ENCODE measurements around the gene PTPRU.
"Not testable (repeated sequence)": the region's sequence is repeated elsewhere in the genome, so short reads cannot be mapped to it uniquely, and the experiment has no call there.

Gene PTPRU

DNA sequence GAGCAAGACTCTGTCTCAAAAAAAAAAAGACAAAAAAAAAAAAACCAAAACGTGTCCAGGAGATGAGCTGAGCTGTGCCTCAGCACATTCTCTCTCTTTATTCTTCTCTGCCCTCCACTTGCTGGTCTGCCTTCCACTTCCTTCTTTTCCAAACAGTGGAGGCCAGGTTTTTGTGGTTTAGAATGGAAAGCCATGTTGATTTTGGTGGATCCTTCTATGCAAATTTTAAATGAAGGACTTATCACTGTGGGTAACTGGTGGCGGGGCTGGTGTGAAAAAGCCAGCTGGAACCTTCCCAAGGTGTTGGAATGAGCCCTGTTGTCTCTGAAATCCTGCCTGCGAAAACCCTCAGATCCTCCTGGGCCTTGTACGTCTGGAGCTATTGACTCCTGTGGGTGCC, 61.9 kb downstream of the PTPRU start:
- no peak for DNase-seq

DNA sequence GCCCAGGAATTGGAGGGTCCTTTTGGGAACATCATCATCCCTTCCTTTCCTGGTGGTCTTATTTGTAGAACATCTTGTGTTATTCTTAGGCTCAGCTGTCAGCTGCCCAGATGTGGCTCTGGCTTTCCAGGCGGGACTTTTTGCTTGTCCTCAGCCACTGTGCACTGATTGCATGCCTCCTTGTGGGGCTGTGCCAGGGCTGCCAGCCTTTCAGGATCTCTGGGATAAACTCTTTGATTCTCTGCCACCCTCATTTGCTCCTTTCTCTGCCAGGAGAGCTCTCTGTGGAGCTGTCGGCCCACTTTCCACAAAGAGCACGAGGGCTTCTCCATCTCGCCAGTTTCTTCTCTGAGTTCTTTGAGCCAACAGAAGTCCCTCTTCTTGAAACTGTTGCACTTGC, 63.1 kb downstream of the PTPRU start:
- DNase-seq, result peak; percentile 11

- not testable (repeated sequence) for DNase-seq
These were observed 65.4 kb downstream of the PTPRU start for GRCh38 chr1:29301732-29302131.

DNA sequence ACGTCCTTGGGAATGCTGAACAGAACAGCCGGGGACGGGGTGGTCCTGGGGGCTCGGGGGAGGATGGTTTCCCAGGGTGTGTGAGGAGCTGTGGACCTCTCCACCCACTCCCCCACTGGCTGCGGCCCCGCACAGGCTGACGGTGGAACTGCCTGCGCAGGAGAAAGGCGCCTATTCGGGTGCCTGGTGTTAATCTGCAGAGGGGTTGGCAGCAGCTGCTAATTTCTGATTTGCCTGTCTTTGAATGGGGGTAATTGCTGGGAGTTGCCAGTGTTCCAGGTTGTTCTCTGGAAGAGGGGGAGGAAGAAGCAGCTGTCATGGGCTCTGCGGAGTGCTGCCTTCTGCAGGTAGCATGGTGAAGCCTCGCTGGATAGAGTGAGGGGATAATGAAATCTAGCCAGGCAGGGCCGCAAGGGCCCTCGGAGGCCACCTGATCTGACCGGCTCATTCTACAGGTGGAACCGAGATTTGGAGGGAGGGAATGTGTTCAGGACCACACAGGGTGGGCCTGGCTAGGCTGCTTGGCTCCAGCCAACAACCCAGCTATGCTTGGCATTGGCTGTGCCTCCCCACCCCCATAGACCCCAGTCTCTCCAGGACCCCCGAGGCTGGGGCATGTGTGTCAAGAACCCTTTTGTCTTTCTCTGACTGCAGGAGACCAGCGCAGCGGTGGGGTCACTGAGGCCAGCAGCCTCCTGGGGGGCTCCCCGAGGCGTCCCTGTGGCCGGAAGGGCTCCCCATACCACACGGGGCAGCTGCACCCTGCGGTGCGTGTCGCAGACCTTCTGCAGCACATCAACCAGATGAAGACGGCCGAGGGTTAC, 67.1 kb downstream of the PTPRU start:
- no peak for DNase-seq

DNA sequence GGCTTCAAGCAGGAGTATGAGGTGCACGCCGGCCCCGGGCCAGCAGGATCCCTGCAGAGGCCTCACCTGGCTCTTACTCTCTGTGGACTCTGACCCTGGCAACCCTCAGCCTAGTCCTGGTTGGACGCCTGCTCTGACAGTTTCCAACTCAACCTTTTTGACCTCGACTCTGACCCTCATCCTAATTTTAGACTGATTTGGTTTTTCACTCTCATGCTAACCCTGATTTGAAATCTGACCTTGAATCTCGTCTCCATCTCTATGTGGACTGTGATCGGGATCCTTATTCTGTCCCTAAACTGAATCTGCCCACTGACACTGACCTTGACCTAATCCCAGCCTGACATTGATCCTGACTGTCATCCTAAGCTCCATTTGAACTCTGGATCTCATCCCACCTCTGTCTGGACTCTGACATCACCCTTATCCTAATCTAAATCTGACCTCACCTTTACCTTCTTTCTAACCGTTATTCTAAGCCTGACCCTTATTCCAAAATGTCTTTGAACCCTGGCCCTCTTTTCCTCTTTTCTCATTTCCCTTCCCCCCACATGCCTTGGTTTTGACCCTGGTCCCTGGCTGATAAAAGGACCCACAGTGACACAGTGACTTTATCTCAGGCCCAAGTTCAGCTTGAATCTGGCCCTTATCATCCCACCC, 67.8 kb downstream of the PTPRU start:
- no peak for DNase-seq

DNA sequence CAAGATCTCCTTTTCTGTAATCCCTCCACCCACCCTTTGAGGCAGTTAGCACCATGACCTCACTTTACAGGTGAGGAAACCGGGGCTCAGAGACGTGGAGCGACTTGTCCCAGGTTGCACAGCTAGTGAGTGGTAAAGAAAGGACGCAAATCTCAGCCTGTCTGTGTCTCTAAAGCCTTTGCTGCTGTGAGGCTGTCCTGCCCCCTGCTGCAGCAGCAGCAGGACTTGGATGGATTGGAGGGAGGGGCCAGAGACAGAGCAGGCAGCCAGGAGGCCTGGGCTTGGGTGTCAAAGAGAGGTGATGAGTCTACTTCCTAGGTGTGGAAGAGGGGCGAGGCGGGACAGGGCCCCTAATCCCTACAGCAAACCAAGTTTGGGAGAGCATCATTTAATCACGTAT, 69.6 kb downstream of the PTPRU start:
- DNase-seq, result no peak

DNA sequence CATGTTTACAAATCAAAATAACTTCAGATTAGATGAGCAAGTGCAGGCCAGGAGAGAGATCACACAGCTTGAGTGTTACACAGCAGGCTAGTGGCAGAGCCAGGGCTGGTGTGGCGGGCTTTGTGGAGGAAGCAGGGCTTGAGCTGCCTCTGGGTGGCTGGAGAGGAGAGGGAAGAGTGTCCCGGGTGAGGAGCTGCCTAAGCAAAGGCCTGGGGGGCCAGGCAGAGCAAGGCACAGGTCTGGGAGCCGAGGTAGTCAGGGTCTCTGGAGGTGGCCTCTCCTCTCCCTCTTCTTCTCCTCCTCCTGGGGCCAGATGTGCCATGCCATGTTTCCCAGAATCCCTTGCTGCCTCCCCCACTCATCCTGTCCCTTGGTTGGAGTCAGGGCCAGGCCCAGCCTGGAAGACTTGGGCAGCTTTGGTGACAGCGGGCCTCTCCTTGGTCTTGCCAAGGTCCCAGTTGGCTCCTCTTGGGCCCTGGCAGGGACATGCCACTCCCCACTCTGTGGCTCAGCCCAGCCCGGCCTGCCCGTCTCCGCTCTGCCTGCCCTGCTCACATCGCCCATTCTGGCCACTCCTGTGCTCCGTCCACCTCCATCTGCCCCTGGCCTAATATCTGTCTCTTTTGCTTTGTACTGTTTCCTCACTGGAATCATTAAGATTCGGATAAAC, 70.3 kb downstream of the PTPRU start:
- DNase-seq, result no peak

GRCh38 chr1:29309075-29309474, 72.8 kb downstream of the PTPRU start:
- DNase-seq, result no peak

- DNase-seq, result no peak
These were observed 73.3 kb downstream of the PTPRU start for GRCh38 chr1:29309621-29310020.

GRCh38 chr1:29310616-29311180, 74.4 kb downstream of the PTPRU start:
- no peak for DNase-seq

DNA sequence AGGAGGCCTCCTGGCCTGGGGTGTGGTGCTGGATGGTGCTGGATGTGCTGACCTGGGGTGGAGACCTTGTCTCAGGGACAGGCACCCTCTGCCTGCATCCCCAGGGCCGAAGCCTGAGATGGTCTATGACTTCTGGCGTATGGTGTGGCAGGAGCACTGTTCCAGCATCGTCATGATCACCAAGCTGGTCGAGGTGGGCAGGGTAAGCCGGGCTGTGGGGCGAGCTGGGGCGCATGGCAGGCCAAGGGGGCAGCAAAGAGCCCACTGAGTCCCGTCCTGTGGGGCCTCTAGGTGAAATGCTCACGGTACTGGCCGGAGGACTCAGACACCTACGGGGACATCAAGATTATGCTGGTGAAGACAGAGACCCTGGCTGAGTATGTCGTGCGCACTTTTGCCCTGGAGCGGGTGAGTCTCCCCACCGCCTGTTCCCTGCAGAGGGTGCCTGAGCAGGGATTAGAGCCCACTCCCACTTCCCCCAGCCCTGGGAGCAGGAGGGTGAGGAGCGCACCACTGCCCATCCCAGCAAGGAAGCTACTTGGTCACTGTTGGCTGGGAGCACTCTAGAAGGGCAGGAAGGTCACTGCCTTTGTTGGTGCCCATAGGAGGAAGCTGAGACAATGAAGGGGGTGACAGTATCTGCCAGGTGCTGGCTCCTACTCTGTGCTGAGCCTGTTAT, 75.2 kb downstream of the PTPRU start:
- DNase-seq, result no peak

DNA sequence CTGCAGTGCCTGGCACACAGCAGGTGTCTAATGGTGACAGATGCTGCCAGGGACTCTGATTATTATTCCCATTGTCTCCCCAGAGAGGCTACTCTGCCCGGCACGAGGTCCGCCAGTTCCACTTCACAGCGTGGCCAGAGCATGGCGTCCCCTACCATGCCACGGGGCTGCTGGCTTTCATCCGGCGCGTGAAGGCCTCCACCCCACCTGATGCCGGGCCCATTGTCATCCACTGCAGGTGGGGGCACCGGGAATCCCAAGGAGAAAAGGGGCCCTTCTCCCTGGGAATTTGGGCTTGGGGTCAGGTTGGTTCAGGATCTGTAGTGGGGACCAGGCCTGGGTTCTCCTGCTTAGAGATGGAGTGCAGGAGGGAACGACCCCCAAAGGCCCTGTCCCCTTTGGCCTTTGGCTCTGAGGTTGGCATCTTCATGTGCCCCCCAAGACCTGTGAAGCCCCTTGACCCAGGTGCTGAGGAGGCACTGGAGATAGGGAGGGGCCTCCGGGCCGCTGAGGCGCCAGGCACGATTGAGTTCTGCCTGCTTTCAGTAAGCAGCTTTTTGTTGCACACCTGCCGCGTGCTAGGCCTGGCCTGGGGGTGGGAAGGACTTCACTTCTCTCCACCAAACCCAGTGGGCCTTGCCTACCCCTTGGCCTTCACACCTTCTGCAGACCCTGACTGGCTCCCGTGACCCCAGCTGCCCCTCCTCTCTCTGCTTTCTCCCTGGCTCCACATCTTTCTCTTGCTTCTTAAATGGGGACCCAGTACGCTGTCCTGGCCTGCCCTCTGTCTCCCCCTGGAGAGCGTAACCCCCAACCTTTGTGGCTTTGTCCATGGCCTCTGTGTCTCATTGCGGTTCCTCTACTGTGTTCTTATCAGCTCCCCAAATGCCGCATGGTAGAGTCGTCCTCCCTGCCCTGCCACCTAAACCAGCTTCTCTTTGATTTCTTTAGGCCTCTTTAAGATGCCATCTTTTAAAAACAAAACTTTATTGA, 76.4 kb downstream of the PTPRU start:
- no peak for DNase-seq

- DNase-seq, result not testable (repeated sequence)
These were observed 78.4 kb downstream of the PTPRU start for GRCh38 chr1:29314685-29315084.

DNA sequence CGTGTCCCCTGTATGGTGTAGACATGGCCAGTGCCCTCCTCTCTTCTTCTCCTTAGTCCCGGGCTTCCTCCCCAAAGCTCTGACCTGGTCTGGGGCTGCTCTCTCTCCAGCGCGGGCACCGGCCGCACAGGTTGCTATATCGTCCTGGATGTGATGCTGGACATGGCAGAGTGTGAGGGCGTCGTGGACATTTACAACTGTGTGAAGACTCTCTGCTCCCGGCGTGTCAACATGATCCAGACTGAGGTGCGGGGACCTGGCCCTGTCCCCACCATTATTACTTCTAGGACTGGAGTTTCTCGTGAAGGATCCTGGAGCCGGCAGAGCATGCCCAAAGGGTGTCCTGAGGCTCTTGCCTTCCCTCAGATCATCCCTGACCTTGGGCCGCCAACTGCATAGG, 78.9 kb downstream of the PTPRU start:
- DNase-seq, result no peak

DNA sequence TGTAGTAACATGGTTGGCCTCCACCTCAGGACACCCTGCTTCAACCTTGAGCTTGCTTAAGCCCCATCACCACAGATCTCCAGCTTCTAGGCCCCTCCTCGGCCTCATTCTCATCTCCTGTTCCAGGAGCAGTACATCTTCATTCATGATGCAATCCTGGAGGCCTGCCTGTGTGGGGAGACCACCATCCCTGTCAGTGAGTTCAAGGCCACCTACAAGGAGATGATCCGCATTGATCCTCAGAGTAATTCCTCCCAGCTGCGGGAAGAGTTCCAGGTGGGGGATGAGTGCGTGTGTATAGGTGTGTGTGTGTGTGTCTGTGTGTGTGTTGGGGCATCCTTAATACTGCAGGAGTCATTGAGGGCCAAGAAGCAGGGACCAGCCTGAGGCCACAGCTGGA, 79.6 kb downstream of the PTPRU start:
- no peak for DNase-seq

GRCh38 chr1:29317063-29317915, 81.0 kb downstream of the PTPRU start:
- no peak for DNase-seq

GRCh38 chr1:29317916-29318530, 81.7 kb downstream of the PTPRU start:
- DNase-seq, result no peak

DNA sequence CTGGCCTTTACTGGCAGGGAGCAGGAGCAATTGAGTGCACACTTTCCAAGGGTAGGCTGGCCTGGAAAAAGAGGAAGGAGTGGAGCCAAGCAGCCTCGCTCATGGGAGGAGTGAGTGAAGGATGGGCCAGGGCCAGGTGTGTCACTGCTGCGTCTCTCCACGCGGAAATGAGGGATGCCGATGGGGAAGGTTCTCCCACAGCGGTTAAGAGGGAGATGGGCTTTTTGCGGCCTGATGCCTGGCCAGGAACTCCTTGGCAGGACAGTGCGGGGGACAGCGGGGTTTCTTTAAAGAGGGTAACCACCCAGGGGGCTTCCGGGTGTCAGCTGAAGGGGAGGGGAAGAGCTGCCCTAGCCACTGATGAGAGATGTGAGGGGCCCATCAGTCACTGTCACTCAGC, 82.4 kb downstream of the PTPRU start:
- DNase-seq, result no peak

DNA sequence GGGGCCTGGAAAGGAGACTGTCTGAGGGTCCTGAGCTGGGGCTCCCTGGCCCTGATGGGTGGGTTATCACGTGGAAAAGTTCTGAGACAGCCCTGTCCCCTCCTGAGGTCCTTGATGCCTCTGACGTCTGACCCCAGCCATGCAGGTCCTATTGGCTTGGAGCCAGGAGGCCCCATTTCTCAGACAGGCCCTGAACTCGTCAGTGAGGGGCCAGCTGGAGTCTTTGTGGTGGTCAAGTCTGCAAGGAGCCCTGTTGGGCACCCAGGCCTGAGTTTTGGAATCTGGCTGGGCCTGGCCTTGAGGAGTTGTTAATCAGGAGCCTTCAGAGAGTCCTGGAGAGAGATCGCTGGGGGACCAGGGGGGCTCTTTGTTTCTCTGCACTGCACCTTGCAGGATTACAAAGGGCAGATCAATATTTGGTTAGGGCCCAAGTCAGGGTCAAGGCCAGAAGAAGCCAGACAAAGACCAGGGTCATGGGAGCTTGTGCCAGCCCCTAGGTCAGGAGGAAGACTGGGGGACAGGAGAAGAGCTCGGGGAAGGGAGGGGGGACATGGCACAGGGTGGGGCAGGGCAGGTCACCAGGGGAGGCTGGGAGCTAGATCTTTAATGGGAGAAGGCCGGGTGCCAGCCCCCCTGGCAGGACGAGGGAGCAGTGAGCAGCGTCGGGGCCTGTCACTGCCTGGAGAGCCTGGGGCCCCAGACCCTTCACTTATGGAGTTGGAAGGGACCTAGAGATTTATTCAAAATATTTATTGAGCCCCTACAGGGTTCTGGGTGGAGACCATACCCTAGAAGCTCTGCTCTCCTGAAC, 83.2 kb downstream of the PTPRU start:
- no peak for DNase-seq

Data from right hindlimb (tissue), 1 donor.